IPS DF 6.9 (cell line): ENCODE results near the gene MMP27.

Source experiments
- DNase-seq: peaks from one replicate; pipeline ENCODE4 v3.0.0-alpha.2; 2013; ENCODE audit warnings: low read depth, low spot score
- H3K27ac ChIP-seq: one replicate; pipeline ENCODE4 v1.5.1; 2013; ENCODE audit warnings: low read length, control low read depth
- H3K27me3 ChIP-seq: 2 replicates; pipeline ENCODE4 v1.6.1; 2013; ENCODE audit warnings: mild to moderate bottlenecking, low read length; ENCODE audit not compliant: control insufficient read depth, insufficient read depth
- H3K36me3 ChIP-seq: 2 replicates; pipeline ENCODE4 v1.6.1; 2013; ENCODE audit warnings: low read length; ENCODE audit not compliant: control insufficient read depth, insufficient read depth
- H3K4me1 ChIP-seq: 2 replicates; pipeline ENCODE4 v1.6.1; 2013; ENCODE audit warnings: low read length; ENCODE audit not compliant: control insufficient read depth, insufficient read depth
- H3K4me3 ChIP-seq: 2 replicates; pipeline ENCODE4 v1.5.1; 2013; ENCODE audit warnings: mild to moderate bottlenecking, low read length
- H3K9me3 ChIP-seq: 2 replicates; pipeline ENCODE4 v1.6.1; 2013; ENCODE audit warnings: low read length, inconsistent platforms; ENCODE audit not compliant: control insufficient read depth, insufficient read depth
- WGBS: extraction: QIAGEN DNeasy Blood & Tissue Kit; methylation state at CpG from one replicate; pipeline ENCODE4 v1.1.7; 2013; ENCODE audit warnings: mixed read lengths, missing lambda C conversion rate; ENCODE audit not compliant: insufficient read length, insufficient coverage; 5-methylcytosine and 5-hydroxymethylcytosine counted together

MMP27 gene

GRCh38 chr11:102724904-102725500, 19.4 kb upstream of the MMP27 start, which contains the start of gene MMP8:
TSS of gene MMP8 (minus strand) at chr11:102724954. CDS start at chr11:102724855, 99 bp downstream.
- Histone ChIP-seq H3K27ac (no peak within 1 kb of the TSS), H3K27me3 (no peaks in the 10 kb centered on the region), H3K4me3 (no peak within 1 kb of the TSS), H3K4me1 (no peaks in the 10 kb centered on the region), H3K9me3 (no peaks in the 10 kb centered on the region), H3K36me3 (no peaks in the 10 kb centered on the region)
- no CpG with 5 or more reads among the region's 2 CpGs for WGBS
- DNase-seq = no peak

- Histone ChIP-seq H3K4me3 (no peak overlapping the region), H3K4me1 (no peaks in the 10 kb centered on the region), H3K27ac (no peak overlapping the region), H3K9me3 (no peaks in the 10 kb centered on the region), H3K36me3 (no peaks in the 10 kb centered on the region), H3K27me3 (no peaks in the 10 kb centered on the region)
- DNase-seq = no peak
Measured at GRCh38 chr11:102722821-102723220, 17.3 kb upstream of the MMP27 start.

DNA sequence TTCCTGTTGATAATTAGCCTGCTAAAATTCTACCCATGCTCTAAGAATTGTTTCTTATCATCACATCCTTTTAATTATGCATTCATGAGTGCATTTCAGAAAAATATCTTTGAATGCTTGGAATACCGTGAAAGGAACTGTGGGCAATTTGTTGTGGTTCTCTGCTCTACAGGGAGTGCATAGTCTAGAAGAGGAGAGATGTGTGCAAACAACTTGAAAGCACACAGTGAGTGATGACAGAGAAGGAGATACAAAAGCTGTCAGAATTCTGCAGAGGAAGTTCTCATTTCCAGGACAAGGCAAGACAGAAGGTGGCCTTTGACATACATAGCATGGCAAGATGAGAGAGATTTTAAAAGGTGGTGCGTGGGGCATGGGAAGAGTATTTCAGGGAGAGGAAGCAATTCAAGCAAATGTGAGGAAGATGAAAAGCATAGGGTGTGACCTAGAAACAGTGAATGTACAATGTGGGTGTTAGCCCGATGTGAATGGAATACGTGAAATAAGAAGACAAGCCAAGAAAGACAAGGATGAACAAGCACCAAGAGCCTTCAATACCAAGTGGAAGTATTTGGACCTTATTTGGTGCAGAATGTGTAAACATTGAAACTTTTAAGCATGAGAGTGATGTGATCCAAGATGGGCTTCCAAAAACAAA, 14.2 kb upstream of the MMP27 start:
- Histone ChIP-seq H3K9me3 (no peaks in the 10 kb centered on the region), H3K27me3 (no peaks in the 10 kb centered on the region), H3K36me3 (no peaks in the 10 kb centered on the region), H3K4me3 (no peak overlapping the region), H3K27ac (no peak overlapping the region), H3K4me1 (no peaks in the 10 kb centered on the region)
- no peak for DNase-seq
- no CpG with 5 or more reads among the region's 4 CpGs for WGBS

DNA sequence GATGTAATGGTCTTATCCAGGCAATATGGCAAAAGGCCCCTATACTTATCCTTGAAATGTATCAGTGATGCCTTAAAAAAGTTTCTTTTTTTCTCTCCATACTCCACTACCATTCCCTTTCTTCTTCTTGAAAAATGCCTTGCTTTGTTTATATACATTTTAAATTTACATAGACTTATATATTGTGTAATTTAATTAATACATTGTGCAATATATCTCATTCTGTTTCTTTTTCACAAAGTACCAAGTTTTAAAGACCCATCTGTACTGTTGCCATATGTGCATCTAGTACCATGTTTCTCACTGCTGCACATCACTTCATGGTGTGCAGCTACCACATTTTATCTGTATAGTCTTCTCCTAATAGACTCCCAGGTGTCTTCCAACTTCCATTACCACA, 11.7 kb upstream of the MMP27 start:
- H3K4me3 ChIP-seq = no peak overlapping the region
- no peaks in the 10 kb centered on the region for H3K9me3 ChIP-seq
- no peaks in the 10 kb centered on the region for H3K27me3 ChIP-seq
- H3K4me1 ChIP-seq = no peaks in the 10 kb centered on the region
- H3K36me3 ChIP-seq = no peaks in the 10 kb centered on the region
- H3K27ac ChIP-seq = no peak overlapping the region
- DNase-seq = no peak

GRCh38 chr11:102716527-102716926, 11.0 kb upstream of the MMP27 start:
- WGBS = no CpG with 5 or more reads among the region's 1 CpG
- no peak overlapping the region for H3K27ac ChIP-seq
- no peak for DNase-seq
- H3K4me1 ChIP-seq = no peaks in the 10 kb centered on the region; the same call in 1 of the 2 replicates
- H3K9me3 ChIP-seq = no peaks in the 10 kb centered on the region
- no peaks in the 10 kb centered on the region for H3K27me3 ChIP-seq
- H3K4me3 ChIP-seq = no peak overlapping the region
- H3K36me3 ChIP-seq = no peaks in the 10 kb centered on the region

DNA sequence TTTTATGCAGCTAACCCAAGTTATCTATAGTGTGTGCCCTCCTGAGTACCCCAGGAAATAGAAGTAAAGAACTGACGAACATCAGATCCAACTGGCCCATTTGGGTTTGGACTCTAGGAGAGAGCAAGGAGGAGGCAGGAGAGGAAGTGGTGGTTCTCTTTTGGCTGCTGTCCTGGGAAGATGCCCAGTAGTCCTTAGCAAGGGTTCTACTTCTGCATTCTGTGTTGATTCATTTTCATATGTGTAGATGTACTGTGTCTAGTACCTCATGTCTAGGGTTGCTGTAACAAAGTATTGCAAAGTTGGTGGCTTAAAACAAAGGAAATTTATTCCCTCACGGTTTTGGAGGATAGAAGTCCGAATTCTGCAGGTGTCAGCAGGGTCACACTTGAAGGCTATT, 6.6 kb upstream of the MMP27 start:
- no peak for DNase-seq
- no peak overlapping the region for H3K4me3 ChIP-seq
- H3K27me3 ChIP-seq = no peaks in the 10 kb centered on the region
- no peak overlapping the region for H3K27ac ChIP-seq
- H3K4me1 ChIP-seq = no peaks in the 10 kb centered on the region; the same call in 1 of the 2 replicates
- H3K36me3 ChIP-seq = no peaks in the 10 kb centered on the region
- no CpG with 5 or more reads among the region's 3 CpGs for WGBS
- no peaks in the 10 kb centered on the region for H3K9me3 ChIP-seq

DNA sequence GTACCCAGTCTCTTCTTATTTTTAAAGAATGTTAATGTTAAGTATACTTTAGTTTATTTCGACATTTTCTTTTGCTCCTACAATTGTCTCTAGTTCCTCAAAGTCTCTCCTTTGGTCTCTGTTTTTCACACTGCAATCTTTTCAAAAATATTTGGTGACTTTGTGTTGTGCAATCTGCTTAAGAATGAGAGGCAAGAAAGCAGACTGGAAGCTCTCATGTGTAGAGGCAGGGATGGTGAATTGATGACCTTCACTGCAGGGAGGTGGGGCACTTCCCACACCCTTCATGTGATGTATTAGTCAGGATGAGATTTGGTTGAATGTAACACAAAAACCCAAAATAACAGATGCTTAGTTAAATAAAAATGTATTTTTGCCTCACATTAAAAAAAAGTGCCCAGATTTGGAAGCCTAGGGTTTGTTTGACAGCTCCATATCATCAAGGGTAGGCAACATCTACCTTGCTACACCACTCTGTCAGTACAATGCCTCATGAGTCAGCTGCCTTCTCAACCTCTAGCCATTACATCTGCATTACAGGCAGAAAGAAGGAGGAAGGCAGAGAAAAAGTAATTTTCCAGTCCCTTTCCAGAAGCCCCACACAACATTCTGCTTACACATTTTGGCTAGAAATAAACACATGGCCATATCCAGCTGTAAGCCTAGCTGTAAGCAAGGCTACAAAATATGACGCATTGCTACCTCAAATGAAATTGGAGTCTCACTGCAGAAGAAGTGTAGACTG, 3.8 kb upstream of the MMP27 start:
- no CpG with 5 or more reads among the region's 2 CpGs for WGBS
- DNase-seq = no peak
- H3K27me3 ChIP-seq = no peaks in the 10 kb centered on the region
- H3K4me3 ChIP-seq = no peak overlapping the region
- H3K4me1 ChIP-seq = no peaks in the 10 kb centered on the region; the same call in 1 of the 2 replicates
- H3K9me3 ChIP-seq = no peaks in the 10 kb centered on the region
- H3K36me3 ChIP-seq = no peaks in the 10 kb centered on the region
- H3K27ac ChIP-seq = no peak overlapping the region

- Histone ChIP-seq H3K27ac (no peak overlapping the region), H3K4me3 (no peak overlapping the region), H3K9me3 (no peaks in the 10 kb centered on the region), H3K36me3 (no peaks in the 10 kb centered on the region), H3K4me1 (no peaks in the 10 kb centered on the region; the same call in 1 of the 2 replicates), H3K27me3 (no peaks in the 10 kb centered on the region)
- DNase-seq = no peak
- WGBS = no CpG with 5 or more reads among the region's 4 CpGs
Measured at GRCh38 chr11:102708654-102709053, 3.1 kb upstream of the MMP27 start.

DNA sequence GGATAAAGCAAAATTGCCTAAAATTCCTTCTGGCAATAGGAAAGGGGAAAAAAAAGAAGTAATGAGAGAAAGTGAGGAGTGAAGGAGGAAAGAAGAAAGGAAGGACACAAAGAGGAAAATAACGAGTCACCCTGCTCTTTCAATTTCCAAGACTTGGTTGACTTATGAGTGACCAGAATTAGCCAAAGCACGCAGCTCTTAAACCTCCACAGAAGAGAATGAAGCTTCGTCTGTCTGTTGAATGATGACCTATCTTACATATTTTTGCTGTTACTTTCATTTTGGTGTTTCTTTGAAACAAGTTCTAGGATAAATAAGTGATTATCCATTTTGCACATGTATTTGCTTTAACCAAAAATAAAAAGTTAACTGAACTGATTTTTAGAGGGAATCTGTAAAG, 728 bp downstream of the MMP27 start:
- H3K27me3 ChIP-seq = no peaks in the 10 kb centered on the region
- no CpG with 5 or more reads among the region's 3 CpGs for WGBS
- H3K4me1 ChIP-seq = no peaks in the 10 kb centered on the region
- H3K36me3 ChIP-seq = no peaks in the 10 kb centered on the region
- no peak overlapping the region for H3K4me3 ChIP-seq
- no peaks in the 10 kb centered on the region for H3K9me3 ChIP-seq
- no peak overlapping the region for H3K27ac ChIP-seq
- no peak for DNase-seq

DNA sequence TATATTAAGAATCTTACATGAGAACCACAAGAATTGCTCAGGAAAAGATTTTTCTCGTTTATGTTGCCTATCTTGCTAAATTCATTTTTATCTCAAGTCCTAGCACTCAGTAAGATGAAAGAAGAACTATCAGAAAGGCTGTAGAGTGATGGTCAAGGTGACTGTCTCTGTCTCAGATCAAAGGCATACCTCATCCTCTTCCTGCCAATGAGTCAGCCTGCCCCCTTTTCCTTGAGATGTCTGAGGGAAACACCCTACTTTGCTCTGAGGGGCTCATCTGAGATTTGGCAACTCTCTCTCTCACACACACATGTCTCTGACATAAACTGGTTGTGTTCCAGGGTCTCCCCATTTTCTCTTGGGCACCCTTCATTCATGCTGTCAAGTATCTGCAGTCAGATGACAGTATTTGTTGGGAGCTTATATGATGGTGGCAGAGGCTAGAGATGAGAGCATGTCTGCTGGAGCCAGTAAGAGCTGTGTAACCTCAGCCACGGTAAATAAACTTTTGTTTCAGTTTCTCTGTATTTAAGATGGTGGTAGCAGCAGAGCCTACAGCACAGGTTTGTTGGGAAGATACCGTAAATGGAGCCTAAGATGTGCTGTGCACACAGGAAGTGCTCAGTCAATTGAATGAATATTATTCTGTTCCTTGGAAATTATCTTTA, 1.6 kb downstream of the MMP27 start:
- no peak overlapping the region for H3K27ac ChIP-seq
- H3K27me3 ChIP-seq = no peaks in the 10 kb centered on the region
- no peaks in the 10 kb centered on the region for H3K9me3 ChIP-seq
- H3K36me3 ChIP-seq = no peaks in the 10 kb centered on the region
- no CpG with 5 or more reads among the region's 3 CpGs for WGBS
- H3K4me1 ChIP-seq = no peaks in the 10 kb centered on the region
- H3K4me3 ChIP-seq = no peak overlapping the region
- DNase-seq = no peak
